Tibial artery (tissue), 4 donors: ENCODE data around the gene VPS52.
A peak's percentile ranks its signal among the peaks of the same experiment; 100 is the strongest.

ENCODE experiments used
- DNase-seq, 2 donors: peaks; one replicate each; pipeline ENCODE4 v3.0.0-alpha.2; 2019
- H3K27ac ChIP-seq, 2 donors: fragments of 200-600 bp; sonication (generic) in 1 of 2; 1 replicate in 1 of 2; 2 replicates in 1 of 2; pipeline ENCODE4 v1.5.1; 2018 to 2019; ENCODE audit warnings: mild to moderate bottlenecking in 1 of 2
- H3K27me3 ChIP-seq, 2 donors: fragments of 200-600 bp; sonication (generic) in 1 of 2; one replicate each; pipeline versions ENCODE4 v1.5.1 to v1.6.0; 2016 to 2019
- H3K36me3 ChIP-seq, 3 donors: fragments of 200-600 bp; sonication (generic) in 2 of 3; one replicate each; pipeline ENCODE4 v1.5.1; 2016 to 2019; ENCODE audit warnings: mild to moderate bottlenecking in 2 of 3
- H3K4me1 ChIP-seq, 4 donors: fragments of 200-600 bp; sonication (generic) in 2 of 4; 1 replicate in 3 of 4; 2 replicates in 1 of 4; pipeline ENCODE4 v1.5.1; 2016 to 2019
- H3K4me3 ChIP-seq, 2 donors: fragments of 200-600 bp; sonication (generic) in 1 of 2; 1 replicate in 1 of 2; 2 replicates in 1 of 2; pipeline ENCODE4 v1.5.1; 2018 to 2019; ENCODE audit warnings: mild to moderate bottlenecking in 2 of 2
- H3K9me3 ChIP-seq, 3 donors: fragments of 200-600 bp; sonication (generic) in 1 of 3; one replicate each; pipeline ENCODE4 v1.5.1; 2016 to 2019
- CTCF ChIP-seq, 2 experiments: fragments of 200-600 bp in 1 of 2; fragments of 450-650 bp in 1 of 2; IDR thresholded peaks; one replicate each; pipeline ENCODE4 v1.5.1; 2017 to 2019; ENCODE audit warnings: antibody characterized with exemption in 2 of 2, mild to moderate bottlenecking in 1 of 2, moderate library complexity in 1 of 2
- intact Hi-C: fragments of 100-400 bp; cut with DNase I; formaldehyde crosslinking; loops from one replicate; pipeline ENCODE4 v1.15.0; 2023; ENCODE audit warnings: low total_unique reads

The VPS52 gene

GRCh38 chr6:33312361-33313104 is 40.9 kb upstream of the VPS52 start:
- Histone ChIP-seq H3K4me1 (peaks cover 0 to 45% (median 35%) of the 10 kb centered on the region in 4 donors), H3K36me3 (peaks cover 0 to 22% (median 0%) of the 10 kb centered on the region in 3 donors), H3K4me3 (peak overlapping the region; percentile 83 to 94), H3K9me3 (no peaks in the 10 kb centered on the region), H3K27me3 (no peaks in the 10 kb centered on the region), H3K27ac (peak overlapping the region; percentile 95)
- intact Hi-C loops: loop anchor here (10.0 kb wide), 1 partner anchor 112 kb away; the partner anchor contains the start of gene SYNGAP1
- TF ChIP-seq CTCF (IDR thresholded peaks at IDR 0.05): no peak
- peak; percentile 83 to 90 for DNase-seq

- no peak overlapping the region for H3K4me3 ChIP-seq
- H3K27ac ChIP-seq: no peak overlapping the region
- no peaks in the 10 kb centered on the region for H3K27me3 ChIP-seq
- intact Hi-C loops: no loop called here
- H3K4me1 ChIP-seq: peaks cover 0 to 9% (median 6%) of the 10 kb centered on the region in 4 donors
- TF ChIP-seq CTCF (IDR thresholded peaks at IDR 0.05): no peak
- peaks cover 13 to 54% (median 16%) of the 10 kb centered on the region in 3 donors for H3K36me3 ChIP-seq
- H3K9me3 ChIP-seq: no peaks in the 10 kb centered on the region
- no peak for DNase-seq
Observed at GRCh38 chr6:33306356-33306755, 34.7 kb upstream of the VPS52 start.

GRCh38 chr6:33305052-33305451 is 33.4 kb upstream of the VPS52 start:
- Histone ChIP-seq H3K4me3 (no peak overlapping the region), H3K36me3 (peaks cover 13 to 47% (median 16%) of the 10 kb centered on the region in 3 donors), H3K27me3 (no peaks in the 10 kb centered on the region), H3K27ac (no peak overlapping the region), H3K4me1 (peaks cover 0 to 21% (median 10%) of the 10 kb centered on the region in 4 donors), H3K9me3 (no peaks in the 10 kb centered on the region)
- no peak for TF ChIP-seq CTCF (IDR thresholded peaks at IDR 0.05)
- DNase-seq: no peak
- intact Hi-C loops: no loop called here

- Histone ChIP-seq H3K27me3 (no peaks in the 10 kb centered on the region), H3K36me3 (peaks cover 13 to 43% (median 16%) of the 10 kb centered on the region in 3 donors), H3K9me3 (no peaks in the 10 kb centered on the region), H3K27ac (no peak overlapping the region), H3K4me3 (no peak overlapping the region), H3K4me1 (peaks cover 0 to 25% (median 12%) of the 10 kb centered on the region in 4 donors)
- no peak for DNase-seq
- intact Hi-C loops: no loop called here
- no peak for TF ChIP-seq CTCF (IDR thresholded peaks at IDR 0.05)
Observed at GRCh38 chr6:33304216-33304615, 32.5 kb upstream of the VPS52 start.

GRCh38 chr6:33301877-33302276 is 30.2 kb upstream of the VPS52 start:
- DNase-seq: no peak
- TF ChIP-seq CTCF (IDR thresholded peaks at IDR 0.05): no peak
- intact Hi-C loops: no loop called here

More at GRCh38 chr6:33301877-33302276, 30.2 kb upstream of the VPS52 start:
- no peaks in the 10 kb centered on the region for H3K27me3 ChIP-seq
- peaks cover 13 to 44% (median 16%) of the 10 kb centered on the region in 3 donors for H3K36me3 ChIP-seq
- H3K27ac ChIP-seq: no peak overlapping the region
- H3K4me3 ChIP-seq: no peak overlapping the region
- peaks cover 0 to 36% (median 23%) of the 10 kb centered on the region in 4 donors for H3K4me1 ChIP-seq
- H3K9me3 ChIP-seq: no peaks in the 10 kb centered on the region
